ENCODE results near the gene XPOT.
A peak's percentile ranks its signal among the peaks of the same experiment; 100 is the strongest.

The XPOT gene

DNA sequence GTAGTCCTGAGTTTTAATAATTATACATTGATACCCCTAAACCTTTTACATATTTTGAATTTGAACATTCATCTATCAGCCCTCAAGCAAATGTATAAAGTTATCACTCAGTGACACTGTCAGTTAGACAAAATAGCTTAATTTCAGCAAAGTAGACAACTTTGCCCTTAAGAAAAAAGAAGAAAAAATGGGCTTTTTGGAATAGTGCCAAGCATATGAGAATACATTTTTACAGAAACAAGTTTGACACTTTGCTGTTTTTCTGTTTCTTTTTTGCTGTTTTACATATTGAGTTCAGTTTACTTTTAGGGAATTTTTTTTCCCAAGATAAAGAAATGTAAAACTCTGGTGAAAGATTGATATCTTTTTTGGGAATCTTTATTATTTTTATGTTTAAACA lies 62.0 kb downstream of the XPOT start:
- DNase-seq: no peak
- Histone ChIP-seq H2AK5ac (ENCODE audit: low read length) (no peak overlapping the region), H4K12ac (ENCODE audit: low read depth, low read length) (no peak overlapping the region), H3K4me2 (ENCODE audit: low read length) (no peak overlapping the region), H4K8ac (ENCODE audit: low read depth, low read length) (no peak overlapping the region), H3K79me1 (ENCODE audit: low read length) (no peaks in the 10 kb centered on the region), H3K14ac (ENCODE audit: low read length) (no peak overlapping the region), H3K4me1 (ENCODE audit: control insufficient read depth in 1 of 2, insufficient read depth in 2 of 2, low read length in 2 of 2) (peaks cover 0 to 2% of the 10 kb centered on the region in 2 experiments), H3K4ac (ENCODE audit: low read depth, low read length) (no peak overlapping the region), H2BK12ac (ENCODE audit: low read length) (no peak overlapping the region), H3K79me2 (ENCODE audit: control insufficient read depth, insufficient read depth, low read length, poor library complexity) (no peaks in the 10 kb centered on the region), H2AFZ (ENCODE audit: insufficient read depth, low read length, poor library complexity) (no peak overlapping the region), H3K4me3 (ENCODE audit: low read depth, low read length) (no peak overlapping the region), H3K23ac (ENCODE audit: low read length) (no peak overlapping the region), H3K36me3 (ENCODE audit: control insufficient read depth in 1 of 2, insufficient read depth in 2 of 2, low read length in 2 of 2) (peaks cover 20 to 22% of the 10 kb centered on the region in 2 experiments), H3K27ac (ENCODE audit: low read depth, low read length) (no peak overlapping the region), H3K9me3 (ENCODE audit: insufficient read depth, low read depth, low read length) (no peaks in the 10 kb centered on the region), H3K18ac (ENCODE audit: low read length) (no peak overlapping the region), H4K91ac (ENCODE audit: low read depth, low read length) (no peak overlapping the region), H2BK5ac (ENCODE audit: low read depth, low read length, poor library complexity) (no peak overlapping the region), H3K9ac (ENCODE audit: low read length) (no peak overlapping the region), H2BK120ac (ENCODE audit: insufficient read depth, low read length, poor library complexity) (no peak overlapping the region), H3K27me3 (ENCODE audit: insufficient read depth, low read length) (no peaks in the 10 kb centered on the region)

DNA sequence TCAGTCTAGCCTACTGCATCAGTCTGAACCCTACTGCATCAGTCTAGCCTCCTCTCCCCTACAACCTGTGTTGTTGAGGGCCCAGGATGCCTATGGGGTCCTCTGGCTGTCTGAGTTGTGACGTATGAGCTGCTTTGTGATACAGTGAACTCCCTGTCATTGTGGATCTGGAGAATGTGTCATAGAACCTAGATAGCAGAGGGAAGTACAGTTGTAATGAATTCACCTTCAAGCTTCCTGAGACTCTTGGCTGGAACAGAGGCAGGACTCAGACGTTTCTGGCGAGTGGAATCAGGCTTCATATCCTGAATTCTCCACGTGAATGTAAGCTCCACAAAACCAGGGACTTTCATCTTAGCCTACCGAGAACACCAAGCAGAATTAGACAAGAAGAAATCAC lies 64.8 kb downstream of the XPOT start:
- H3K23ac ChIP-seq (ENCODE audit: low read length): no peak overlapping the region

DNA sequence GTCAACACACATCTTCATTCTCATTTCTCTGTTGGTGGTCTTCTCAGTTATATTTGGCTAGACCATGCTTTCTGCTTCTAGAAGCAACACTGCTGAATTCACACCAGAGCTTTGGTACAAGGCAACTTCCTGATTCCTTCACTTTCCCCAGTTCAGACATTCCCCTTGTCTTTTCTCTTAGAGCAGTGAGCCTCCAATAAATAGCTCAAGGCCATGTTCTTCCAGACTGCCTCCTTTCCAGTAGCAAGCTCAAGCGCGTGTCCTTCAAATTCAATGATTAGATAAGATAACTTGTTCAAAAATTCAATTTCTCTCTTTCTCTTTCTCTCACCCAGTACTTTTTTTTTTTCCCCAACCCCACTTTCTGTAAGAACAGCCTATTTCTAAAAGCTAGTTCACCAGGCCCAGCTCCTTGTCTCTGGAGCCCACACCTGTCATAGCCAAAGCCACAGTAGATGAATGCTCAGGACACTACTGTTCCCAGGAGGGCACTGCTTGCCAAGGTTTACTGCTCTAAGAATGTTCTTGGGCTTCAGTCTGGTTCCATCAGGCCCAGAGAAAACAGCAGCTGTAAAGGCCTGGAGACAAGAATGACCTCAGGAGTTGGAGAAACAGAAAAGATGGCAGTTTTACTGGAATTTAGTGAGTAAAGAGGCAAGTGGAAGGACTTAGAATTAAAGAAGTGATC lies 65.4 kb downstream of the XPOT start:
- Histone ChIP-seq H2BK5ac (ENCODE audit: low read depth, low read length, poor library complexity) (no peak overlapping the region), H3K79me1 (ENCODE audit: low read length) (no peaks in the 10 kb centered on the region), H2AFZ (ENCODE audit: insufficient read depth, low read length, poor library complexity) (no peak overlapping the region), H3K23ac (ENCODE audit: low read length) (no peak overlapping the region), H3K4me1 (ENCODE audit: control insufficient read depth in 1 of 2, insufficient read depth in 2 of 2, low read length in 2 of 2) (peaks cover 0 to 2% of the 10 kb centered on the region in 2 experiments), H3K27ac (ENCODE audit: low read depth, low read length) (no peak overlapping the region), H4K8ac (ENCODE audit: low read depth, low read length) (no peak overlapping the region), H2BK120ac (ENCODE audit: insufficient read depth, low read length, poor library complexity) (no peak overlapping the region), H3K14ac (ENCODE audit: low read length) (no peak overlapping the region), H3K4me3 (ENCODE audit: low read depth, low read length) (no peak overlapping the region), H3K9ac (ENCODE audit: low read length) (no peak overlapping the region), H4K91ac (ENCODE audit: low read depth, low read length) (no peak overlapping the region), H3K9me3 (ENCODE audit: insufficient read depth, low read depth, low read length) (no peaks in the 10 kb centered on the region), H3K4ac (ENCODE audit: low read depth, low read length) (peak overlapping the region; percentile 22), H3K36me3 (ENCODE audit: control insufficient read depth in 1 of 2, insufficient read depth in 2 of 2, low read length in 2 of 2) (peaks cover 20 to 32% of the 10 kb centered on the region in 2 experiments), H2BK12ac (ENCODE audit: low read length) (no peak overlapping the region), H3K79me2 (ENCODE audit: control insufficient read depth, insufficient read depth, low read length, poor library complexity) (no peaks in the 10 kb centered on the region), H2AK5ac (ENCODE audit: low read length) (no peak overlapping the region), H3K27me3 (ENCODE audit: insufficient read depth, low read length) (no peaks in the 10 kb centered on the region), H3K18ac (ENCODE audit: low read length) (no peak overlapping the region), H4K12ac (ENCODE audit: low read depth, low read length) (no peak overlapping the region), H3K4me2 (ENCODE audit: low read length) (no peak overlapping the region)
- DNase-seq: no peak
- no CpG with 5 or more reads among the region's 2 CpGs for WGBS (ENCODE audit: extremely low coverage, insufficient coverage, insufficient read length)

More for the DNA sequence above, 64.8 kb downstream of the XPOT start:
- no peak overlapping the region for H4K12ac ChIP-seq (ENCODE audit: low read depth, low read length)
- no peak overlapping the region for H2BK5ac ChIP-seq (ENCODE audit: low read depth, low read length, poor library complexity)
- no peak overlapping the region for H3K14ac ChIP-seq (ENCODE audit: low read length)
- H3K4ac ChIP-seq (ENCODE audit: low read depth, low read length): no peak overlapping the region
- H3K79me2 ChIP-seq (ENCODE audit: control insufficient read depth, insufficient read depth, low read length, poor library complexity): no peaks in the 10 kb centered on the region
- DNase-seq: no peak
- H3K4me3 ChIP-seq (ENCODE audit: low read depth, low read length): no peak overlapping the region
- peaks cover 20 to 30% of the 10 kb centered on the region in 2 experiments for H3K36me3 ChIP-seq (ENCODE audit: control insufficient read depth in 1 of 2, insufficient read depth in 2 of 2, low read length in 2 of 2)
- no peak overlapping the region for H2BK120ac ChIP-seq (ENCODE audit: insufficient read depth, low read length, poor library complexity)
- no peak overlapping the region for H3K4me2 ChIP-seq (ENCODE audit: low read length)
- no peaks in the 10 kb centered on the region for H3K27me3 ChIP-seq (ENCODE audit: insufficient read depth, low read length)
- no CpG with 5 or more reads among the region's 5 CpGs for WGBS (ENCODE audit: extremely low coverage, insufficient coverage, insufficient read length)
- H3K9ac ChIP-seq (ENCODE audit: low read length): no peak overlapping the region
- no peaks in the 10 kb centered on the region for H3K9me3 ChIP-seq (ENCODE audit: insufficient read depth, low read depth, low read length)
- H3K79me1 ChIP-seq (ENCODE audit: low read length): no peaks in the 10 kb centered on the region
- no peak overlapping the region for H4K91ac ChIP-seq (ENCODE audit: low read depth, low read length)
- no peak overlapping the region for H2BK12ac ChIP-seq (ENCODE audit: low read length)
- peaks cover 0 to 2% of the 10 kb centered on the region in 2 experiments for H3K4me1 ChIP-seq (ENCODE audit: control insufficient read depth in 1 of 2, insufficient read depth in 2 of 2, low read length in 2 of 2)
- no peak overlapping the region for H4K8ac ChIP-seq (ENCODE audit: low read depth, low read length)
- no peak overlapping the region for H3K18ac ChIP-seq (ENCODE audit: low read length)
- no peak overlapping the region for H2AK5ac ChIP-seq (ENCODE audit: low read length)
- H2AFZ ChIP-seq (ENCODE audit: insufficient read depth, low read length, poor library complexity): no peak overlapping the region
- no peak overlapping the region for H3K27ac ChIP-seq (ENCODE audit: low read depth, low read length)

DNA sequence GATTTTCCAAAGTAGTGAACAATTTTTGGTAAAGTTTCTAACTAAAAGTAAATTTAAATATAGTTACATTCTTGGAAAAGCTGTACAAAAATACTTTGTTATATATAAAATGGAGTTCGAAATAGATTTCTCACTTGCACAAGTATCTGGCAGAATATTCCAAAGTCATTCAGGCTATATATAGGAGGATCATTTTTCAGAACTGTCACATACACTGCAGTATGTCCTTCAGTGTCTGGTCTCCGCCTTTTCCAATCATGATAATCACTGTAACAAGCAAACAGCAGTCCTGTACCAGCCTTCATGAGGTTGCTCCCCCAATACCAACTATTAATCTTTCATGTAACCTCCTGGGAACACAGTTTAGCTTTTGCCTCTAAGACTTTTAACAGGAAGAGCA lies 66.3 kb downstream of the XPOT start:
- H3K4ac ChIP-seq (ENCODE audit: low read depth, low read length): no peak overlapping the region
- WGBS (ENCODE audit: extremely low coverage, insufficient coverage, insufficient read length): no CpG with 5 or more reads among the region's 2 CpGs

More for the DNA sequence above, 66.3 kb downstream of the XPOT start:
- Histone ChIP-seq H4K91ac (ENCODE audit: low read depth, low read length) (no peak overlapping the region), H2AFZ (ENCODE audit: insufficient read depth, low read length, poor library complexity) (no peak overlapping the region), H3K4me3 (ENCODE audit: low read depth, low read length) (no peak overlapping the region), H3K9me3 (ENCODE audit: insufficient read depth, low read depth, low read length) (peaks cover 2% of the 10 kb centered on the region), H2AK5ac (ENCODE audit: low read length) (no peak overlapping the region), H3K27me3 (ENCODE audit: insufficient read depth, low read length) (no peaks in the 10 kb centered on the region), H2BK120ac (ENCODE audit: insufficient read depth, low read length, poor library complexity) (no peak overlapping the region), H4K8ac (ENCODE audit: low read depth, low read length) (no peak overlapping the region), H3K4me1 (ENCODE audit: control insufficient read depth in 1 of 2, insufficient read depth in 2 of 2, low read length in 2 of 2) (peaks cover 0 to 2% of the 10 kb centered on the region in 2 experiments), H3K79me2 (ENCODE audit: control insufficient read depth, insufficient read depth, low read length, poor library complexity) (no peaks in the 10 kb centered on the region), H3K14ac (ENCODE audit: low read length) (no peak overlapping the region), H3K23ac (ENCODE audit: low read length) (no peak overlapping the region), H2BK12ac (ENCODE audit: low read length) (no peak overlapping the region), H3K36me3 (ENCODE audit: control insufficient read depth in 1 of 2, insufficient read depth in 2 of 2, low read length in 2 of 2) (peaks cover 19 to 34% of the 10 kb centered on the region in 2 experiments), H2BK5ac (ENCODE audit: low read depth, low read length, poor library complexity) (no peak overlapping the region), H3K4me2 (ENCODE audit: low read length) (no peak overlapping the region), H3K9ac (ENCODE audit: low read length) (no peak overlapping the region), H3K18ac (ENCODE audit: low read length) (no peak overlapping the region), H3K79me1 (ENCODE audit: low read length) (no peaks in the 10 kb centered on the region), H3K27ac (ENCODE audit: low read depth, low read length) (no peak overlapping the region), H4K12ac (ENCODE audit: low read depth, low read length) (no peak overlapping the region)
- DNase-seq: no peak
